NB4 (cell line): ENCODE results near the gene DLD.
"Not testable (repeated sequence)": the region's sequence is repeated elsewhere in the genome, so short reads cannot be mapped to it uniquely, and the experiment has no call there.

Source experiments
- DNase-seq: peaks from one replicate; pipeline ENCODE4 v3.0.0; 2010; ENCODE audit warnings: low read depth
- H3K4me3 ChIP-seq: one replicate; pipeline ENCODE4 v1.5.1; 2011; ENCODE audit warnings: mild to moderate bottlenecking, low read depth, low read length, moderate library complexity
- MYC ChIP-seq: IDR thresholded peaks from 2 replicates; pipeline ENCODE4 v1.6.1; 2011; ENCODE audit warnings: low read depth, low read length
- POLR2A ChIP-seq: IDR thresholded peaks from 2 replicates; pipeline ENCODE4 v1.6.1; 2011; ENCODE audit warnings: mild to moderate bottlenecking; ENCODE audit not compliant: insufficient read length; ENCODE audit errors: extremely low read depth
- TF ChIP-seq, protein P1 (sequence below): IDR thresholded peaks from one replicate; pipeline ENCODE4 v1.5.1; 2012; ENCODE audit warnings: low read depth, low read length
- TF ChIP-seq, protein P2 (sequence below): IDR thresholded peaks from 2 replicates; pipeline ENCODE4 v1.6.1; 2011; ENCODE audit warnings: low read depth, low read length

Gene DLD

DNA sequence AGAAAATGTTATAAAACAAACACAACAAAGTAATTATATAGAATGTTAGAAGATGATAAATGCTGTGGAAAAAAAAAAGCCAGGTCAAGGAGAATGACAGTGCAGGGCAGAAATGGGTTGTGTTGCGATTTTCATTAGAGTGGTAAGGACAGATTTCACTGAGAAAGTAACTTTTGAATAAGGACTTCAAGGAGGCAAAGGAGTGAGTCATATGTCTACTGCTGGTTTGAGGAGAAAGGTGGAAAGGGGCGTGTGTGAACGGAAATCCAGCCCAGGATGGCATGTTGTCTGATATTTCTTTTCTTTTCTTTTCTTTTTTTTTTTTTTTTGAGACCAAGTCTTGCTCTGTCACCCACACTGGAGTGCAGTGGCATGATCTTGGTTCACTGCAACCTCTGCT, 12.3 kb upstream of the DLD start:
- no peak for DNase-seq
- TF ChIP-seq MYC (no peak), POLR2A (no peak)
- TF ChIP-seq, protein P1, sequence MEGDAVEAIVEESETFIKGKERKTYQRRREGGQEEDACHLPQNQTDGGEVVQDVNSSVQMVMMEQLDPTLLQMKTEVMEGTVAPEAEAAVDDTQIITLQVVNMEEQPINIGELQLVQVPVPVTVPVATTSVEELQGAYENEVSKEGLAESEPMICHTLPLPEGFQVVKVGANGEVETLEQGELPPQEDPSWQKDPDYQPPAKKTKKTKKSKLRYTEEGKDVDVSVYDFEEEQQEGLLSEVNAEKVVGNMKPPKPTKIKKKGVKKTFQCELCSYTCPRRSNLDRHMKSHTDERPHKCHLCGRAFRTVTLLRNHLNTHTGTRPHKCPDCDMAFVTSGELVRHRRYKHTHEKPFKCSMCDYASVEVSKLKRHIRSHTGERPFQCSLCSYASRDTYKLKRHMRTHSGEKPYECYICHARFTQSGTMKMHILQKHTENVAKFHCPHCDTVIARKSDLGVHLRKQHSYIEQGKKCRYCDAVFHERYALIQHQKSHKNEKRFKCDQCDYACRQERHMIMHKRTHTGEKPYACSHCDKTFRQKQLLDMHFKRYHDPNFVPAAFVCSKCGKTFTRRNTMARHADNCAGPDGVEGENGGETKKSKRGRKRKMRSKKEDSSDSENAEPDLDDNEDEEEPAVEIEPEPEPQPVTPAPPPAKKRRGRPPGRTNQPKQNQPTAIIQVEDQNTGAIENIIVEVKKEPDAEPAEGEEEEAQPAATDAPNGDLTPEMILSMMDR, result no peak
- TF ChIP-seq, protein P2, sequence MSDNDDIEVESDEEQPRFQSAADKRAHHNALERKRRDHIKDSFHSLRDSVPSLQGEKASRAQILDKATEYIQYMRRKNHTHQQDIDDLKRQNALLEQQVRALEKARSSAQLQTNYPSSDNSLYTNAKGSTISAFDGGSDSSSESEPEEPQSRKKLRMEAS, result no peak
- H3K4me3 ChIP-seq, result no peak overlapping the region

DNA sequence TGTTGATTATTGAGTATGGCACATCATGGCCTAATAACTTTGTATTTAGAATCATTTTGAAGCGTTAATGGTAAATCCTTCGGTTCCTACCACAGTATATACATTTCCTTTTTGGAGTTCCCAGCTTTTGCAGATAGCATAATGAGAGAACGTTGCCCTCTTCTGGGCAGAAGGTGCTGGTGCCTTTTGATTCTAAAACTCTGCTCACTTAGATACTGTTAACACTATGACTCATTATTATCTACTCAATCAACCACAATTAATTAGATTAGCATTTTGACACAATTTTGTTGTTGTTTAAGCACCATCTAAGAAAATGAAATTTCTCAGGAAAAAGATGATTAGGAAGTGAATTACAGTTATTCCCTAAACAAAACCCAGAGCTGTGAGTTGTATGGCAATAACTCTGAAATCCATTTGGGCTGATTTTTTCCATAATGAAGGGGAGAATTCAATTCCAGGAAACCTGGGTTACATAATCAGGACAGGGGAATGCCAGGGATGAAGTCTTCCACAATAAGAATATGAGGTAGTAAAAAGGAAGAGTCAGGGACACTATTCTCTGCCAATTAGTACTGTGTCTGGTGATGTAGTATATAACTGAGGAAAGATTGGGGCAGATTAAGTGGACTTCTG, 11.5 kb upstream of the DLD start:
- H3K4me3 ChIP-seq, result no peak overlapping the region
- TF ChIP-seq, protein P1, result peak; percentile 80
- TF ChIP-seq, protein P2, result no peak
- peak; percentile 76 for DNase-seq

DNA sequence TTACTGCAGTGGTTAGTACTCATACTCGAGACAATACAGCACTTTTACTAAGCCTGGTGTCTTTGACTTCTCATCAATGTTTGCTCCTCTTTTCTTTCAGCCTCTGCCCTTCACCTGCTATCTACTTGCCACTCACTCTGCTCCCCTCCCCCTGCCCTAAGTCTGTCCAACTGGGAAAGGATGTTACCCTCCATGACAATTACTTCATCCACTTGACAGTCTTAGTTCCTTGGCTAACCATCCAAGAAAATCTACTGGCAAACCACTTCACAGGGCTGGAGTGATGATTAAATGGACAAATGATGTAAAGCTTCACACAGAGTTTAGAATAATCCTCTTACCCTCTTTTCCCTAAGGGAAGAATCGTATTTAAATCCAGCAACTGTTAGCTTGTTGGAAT, 8.2 kb upstream of the DLD start:
- no peak overlapping the region for H3K4me3 ChIP-seq
- DNase-seq, result no peak
- TF ChIP-seq, protein P1, result no peak
- TF ChIP-seq, protein P2, result no peak
- TF ChIP-seq MYC (no peak), POLR2A (no peak)

DNA sequence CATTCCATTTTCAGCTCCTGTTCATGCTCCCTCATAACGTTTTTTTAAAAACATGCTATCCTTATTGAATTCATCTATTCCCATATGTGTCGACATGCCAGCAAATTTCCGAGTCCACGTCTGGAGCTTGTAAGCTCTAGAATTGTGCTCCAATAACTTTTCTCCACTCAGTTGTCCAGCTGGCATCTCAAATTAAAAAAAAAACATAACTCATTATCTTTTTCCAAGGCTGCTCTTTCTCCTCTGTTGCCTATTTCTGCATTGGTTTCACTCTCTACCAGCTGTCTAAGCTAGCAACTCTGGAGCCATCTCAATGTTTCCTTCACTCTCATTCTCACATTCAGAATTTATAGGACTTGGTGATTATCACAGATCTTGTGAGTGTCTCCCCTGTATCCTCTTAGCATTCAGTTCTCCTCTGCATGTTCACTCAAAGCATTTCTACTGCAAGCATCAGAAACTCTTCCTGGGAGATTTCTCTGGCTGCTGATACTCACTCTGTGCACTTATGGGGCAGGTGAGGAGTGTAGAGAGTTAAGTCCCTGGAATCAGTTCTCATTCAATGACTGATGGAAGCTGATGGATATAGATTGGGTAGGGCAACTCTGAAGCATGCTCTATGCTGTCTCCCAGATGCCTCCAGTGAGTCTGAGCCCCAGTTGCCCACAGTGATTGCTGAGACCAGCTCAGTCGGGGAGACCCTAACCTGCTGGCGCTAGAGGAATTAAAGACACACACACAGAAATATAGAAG, 6.7 kb upstream of the DLD start:
- TF ChIP-seq MYC (no peak), POLR2A (no peak)
- TF ChIP-seq, protein P2, result no peak
- TF ChIP-seq, protein P1, result no peak
- DNase-seq, result no peak
- H3K4me3 ChIP-seq, result no peak overlapping the region

DNA sequence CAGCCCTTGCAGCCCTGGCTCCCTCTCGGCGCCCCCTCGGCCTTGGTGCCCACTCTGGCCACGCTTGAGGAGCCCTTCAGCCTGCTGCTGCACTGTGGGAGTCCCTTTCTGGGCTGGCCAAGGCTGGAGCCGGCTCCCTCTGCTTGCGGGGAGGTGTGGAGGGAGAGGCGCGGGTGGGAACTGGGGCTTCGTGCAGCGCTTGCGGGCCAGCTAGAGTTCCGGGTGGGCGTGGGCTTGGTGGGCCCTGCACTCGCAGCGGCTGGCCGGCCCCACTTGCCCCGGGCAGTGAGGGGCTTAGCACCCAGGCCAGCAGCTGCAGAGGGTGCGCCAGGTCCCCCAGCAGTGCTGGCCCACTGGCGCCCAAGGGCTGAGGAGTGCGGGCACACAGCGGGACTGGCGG, 3.2 kb upstream of the DLD start:
- not testable (repeated sequence) for DNase-seq, H3K4me3 ChIP-seq

DNA sequence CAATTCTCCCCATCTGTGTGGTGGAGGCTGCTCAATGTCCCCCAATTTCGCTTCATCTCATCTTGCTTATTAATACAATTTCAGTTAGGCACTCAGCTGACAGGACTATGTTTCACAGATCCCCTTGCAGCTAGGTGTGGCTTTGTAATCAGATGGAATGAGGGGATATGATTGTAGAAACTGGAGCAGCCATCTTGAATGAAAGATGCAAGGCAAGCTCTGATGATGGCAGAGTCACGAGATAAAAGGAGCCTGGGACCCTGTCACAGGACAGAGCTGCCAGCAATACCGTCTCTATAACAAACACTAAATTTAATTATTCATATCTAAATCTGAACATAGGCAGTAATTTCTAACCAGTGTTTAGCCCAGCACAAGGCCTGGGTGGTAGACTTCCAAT, 991 bp upstream of the DLD start:
- TF ChIP-seq, protein P1, result no peak
- no peak for TF ChIP-seq MYC
- TF ChIP-seq, protein P2, result no peak
- no peak for TF ChIP-seq POLR2A
- no peak overlapping the region for H3K4me3 ChIP-seq
- DNase-seq, result no peak
